HPDE6-E6E7 (cell line): ENCODE data around the gene VPS35L.

Experiments used
- DNase-seq: peaks from one replicate; pipeline ENCODE4 v3.0.0; 2011; ENCODE audit warnings: missing footprints; ENCODE audit errors: extremely low spot score

Gene VPS35L

DNA sequence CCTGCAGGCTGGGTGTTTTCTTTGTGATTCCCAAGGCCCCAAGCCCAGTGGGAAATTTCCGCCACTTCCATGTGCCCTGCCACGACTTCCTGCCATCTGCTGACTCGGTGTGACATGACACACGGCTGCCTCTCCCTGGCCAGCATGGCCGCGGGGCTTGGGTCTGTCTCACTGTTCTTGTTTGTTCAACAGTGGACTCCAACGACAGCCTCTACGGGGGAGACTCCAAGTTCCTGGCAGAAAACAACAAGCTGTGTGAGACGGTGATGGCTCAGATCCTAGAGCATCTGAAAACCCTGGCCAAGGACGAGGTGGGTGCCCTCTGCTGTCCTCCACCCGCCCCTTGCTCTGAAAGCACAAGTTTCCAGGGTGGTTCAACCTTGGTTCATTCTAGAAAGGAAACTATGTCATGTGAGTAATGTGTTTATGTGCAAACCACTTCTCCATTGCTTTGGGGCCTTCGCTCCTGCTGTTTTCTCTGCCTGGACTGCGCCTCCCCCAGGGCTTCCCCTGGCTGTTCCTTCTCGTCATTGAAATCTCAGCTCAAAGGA lies 135.7 kb downstream of the VPS35L start:
- DNase-seq, result no peak

DNA sequence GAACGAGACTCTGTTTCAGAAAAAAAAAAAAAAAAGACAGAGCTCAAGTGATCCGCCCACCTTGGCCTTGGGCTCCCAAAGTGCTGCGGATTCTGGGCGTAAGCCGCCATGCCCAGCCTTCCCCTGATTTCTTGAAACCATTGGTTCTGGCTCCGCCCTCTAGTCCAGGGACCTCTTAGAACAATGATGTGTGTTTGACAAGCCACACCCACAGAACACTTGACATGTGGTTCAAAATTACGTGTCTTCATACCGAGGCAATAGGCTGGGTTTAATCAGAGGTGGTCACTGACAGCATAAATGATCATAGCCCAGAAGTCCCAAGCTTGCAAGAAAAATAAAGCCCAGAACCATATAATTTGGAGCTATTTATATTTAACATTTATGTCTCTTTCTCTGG lies 139.5 kb downstream of the VPS35L start:
- no peak for DNase-seq

DNA sequence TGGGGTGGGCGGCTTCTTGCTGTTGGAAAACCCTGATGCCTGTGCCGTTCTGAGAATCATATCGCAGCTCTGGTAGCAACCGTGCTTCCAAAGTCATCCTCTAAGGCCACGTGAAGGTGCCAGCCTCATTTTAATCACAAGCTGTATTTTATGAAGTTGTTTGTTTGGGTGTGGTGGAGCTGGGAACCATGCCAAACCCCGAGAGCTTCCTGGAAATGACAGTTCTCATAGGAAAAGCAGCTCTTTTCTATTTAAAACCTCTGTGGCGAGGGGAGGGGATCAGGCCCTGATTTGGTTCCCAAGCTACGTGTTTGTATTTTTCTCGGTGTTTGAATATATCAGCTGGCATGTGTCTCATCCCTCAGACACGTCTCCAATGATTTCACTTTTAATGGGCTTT lies 140.8 kb downstream of the VPS35L start:
- peak; percentile 39 for DNase-seq

DNA sequence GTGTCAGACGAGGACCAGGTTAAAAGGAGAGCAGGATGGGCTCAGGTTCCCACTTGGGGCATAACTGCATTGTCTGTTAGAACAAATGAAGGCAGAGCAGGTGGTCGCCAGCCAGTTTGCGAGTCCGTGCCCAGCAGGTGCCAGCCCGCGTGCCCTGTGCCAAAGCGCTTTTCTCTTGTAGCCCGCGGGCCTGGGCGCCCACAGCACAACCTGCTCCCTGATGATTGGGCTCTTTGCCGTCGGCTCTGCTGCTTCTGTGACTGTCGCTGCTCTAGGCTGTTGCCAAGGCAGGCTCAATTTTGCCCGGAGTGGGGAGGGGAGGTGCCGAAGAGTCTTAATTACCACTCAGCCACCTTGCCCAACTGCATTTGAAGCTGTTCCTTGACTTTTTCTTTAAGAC lies 141.5 kb downstream of the VPS35L start:
- no peak for DNase-seq

DNA sequence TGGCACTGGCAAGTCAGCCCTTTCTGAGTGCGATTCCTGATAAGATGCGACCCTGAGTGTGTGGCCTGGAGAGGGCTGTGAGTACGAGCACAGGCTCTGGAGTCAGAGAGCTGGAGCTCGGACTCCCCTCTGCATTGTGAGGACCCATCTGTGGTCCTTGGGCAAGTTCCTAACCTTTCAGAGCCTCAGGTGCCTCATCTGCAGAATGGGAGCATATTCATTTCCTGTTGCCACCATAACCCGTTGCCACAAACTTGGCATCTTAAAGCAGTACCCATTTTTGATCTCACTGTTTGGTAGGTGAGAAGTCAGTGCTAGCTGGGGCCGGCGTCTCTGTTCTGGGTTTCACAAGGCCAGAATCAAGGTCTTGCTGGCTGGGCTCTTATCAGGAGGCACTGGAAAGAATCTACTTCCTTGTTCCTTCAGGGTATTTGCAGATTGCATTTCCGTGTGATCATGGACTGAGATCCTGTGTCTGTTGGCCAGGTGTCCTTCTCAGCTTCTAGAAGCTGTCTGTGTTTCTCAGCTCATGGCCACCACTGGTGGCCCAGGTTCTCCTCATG lies 142.3 kb downstream of the VPS35L start:
- DNase-seq, result no peak

DNA sequence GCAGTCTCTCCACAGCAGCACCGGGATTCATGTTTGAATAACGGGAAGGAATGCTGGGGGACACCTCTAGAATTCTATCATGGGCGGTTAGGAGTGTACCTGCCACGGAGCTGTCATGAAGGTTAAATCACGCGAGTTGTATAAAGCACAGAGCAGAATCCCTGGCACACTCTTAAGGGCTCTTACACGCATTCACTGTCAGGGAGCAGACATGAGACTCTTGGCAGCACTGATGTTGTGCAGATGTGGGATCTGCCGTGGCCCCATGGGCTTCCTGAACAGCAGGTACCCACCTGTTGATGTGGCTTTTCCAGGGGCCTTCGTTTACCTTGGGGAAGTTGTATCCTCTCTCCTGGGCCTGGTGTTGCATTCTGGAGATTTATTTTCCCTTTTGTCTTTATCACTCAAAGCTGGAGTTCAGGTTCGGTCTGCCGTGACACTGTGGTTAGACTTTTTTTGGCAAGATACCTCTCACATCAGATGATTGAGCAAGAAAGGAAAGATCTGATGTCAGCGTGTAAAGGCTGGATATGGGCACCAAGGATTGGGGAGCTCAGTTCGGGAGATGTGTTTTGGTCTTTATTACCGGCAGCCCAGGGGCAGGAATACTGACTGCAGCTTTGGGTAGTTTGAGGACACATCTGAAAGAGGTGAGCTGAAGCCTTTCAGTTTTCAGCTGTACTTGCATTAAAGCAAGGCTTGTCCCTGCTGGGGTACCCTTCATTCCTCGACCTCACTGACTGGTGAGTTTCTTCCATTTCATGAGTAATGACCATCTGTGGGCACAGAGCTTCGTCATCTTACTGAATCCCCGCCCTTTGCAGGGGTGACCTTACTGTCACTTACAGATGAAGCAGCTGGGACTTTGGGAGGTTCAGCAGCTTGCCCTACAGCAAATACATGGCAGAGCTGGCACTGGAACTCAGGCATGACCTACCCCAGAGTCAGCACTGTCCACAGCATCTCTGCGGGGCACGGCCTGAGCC lies 143.3 kb downstream of the VPS35L start:
- no peak for DNase-seq

DNA sequence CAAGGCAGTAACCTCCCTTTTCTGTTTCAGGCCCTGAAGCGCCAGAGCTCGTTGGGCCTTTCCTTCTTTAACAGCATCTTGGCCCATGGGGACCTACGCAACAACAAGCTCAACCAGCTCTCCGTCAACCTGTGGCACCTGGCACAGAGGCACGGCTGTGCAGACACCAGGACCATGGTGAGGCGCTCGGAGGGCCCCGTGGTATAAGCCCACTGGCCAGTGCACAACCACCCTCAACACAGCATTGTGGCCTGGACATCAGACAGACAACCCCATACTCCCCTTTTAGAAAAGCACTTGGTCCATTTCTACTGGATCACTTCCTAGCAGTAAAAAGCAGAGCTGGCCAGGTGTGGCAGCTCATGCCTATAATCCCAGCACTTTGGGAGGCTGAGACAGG lies 144.0 kb downstream of the VPS35L start:
- DNase-seq, result no peak

DNA sequence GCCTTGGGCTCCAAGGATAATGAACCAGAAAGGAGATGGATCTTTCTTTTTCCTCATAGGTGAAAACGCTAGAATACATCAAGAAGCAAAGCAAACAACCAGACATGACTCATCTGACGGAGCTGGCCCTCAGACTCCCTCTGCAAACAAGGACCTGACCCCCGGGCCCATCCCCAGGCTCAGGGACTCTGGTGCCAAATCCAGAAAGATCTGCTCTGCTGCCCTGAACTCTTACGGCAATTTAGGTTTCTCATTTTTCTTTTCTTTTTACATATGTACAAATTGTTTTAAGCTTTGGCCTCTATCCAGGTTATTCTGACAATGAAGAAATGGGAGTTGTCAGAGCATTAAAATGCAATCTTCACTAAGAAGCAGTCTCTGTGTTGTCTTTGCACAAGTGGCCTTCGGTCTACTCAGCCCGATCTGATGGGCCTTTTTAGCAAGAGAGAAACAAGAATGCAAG lies 144.8 kb downstream of the VPS35L start:
- peak; percentile 63 for DNase-seq

DNA sequence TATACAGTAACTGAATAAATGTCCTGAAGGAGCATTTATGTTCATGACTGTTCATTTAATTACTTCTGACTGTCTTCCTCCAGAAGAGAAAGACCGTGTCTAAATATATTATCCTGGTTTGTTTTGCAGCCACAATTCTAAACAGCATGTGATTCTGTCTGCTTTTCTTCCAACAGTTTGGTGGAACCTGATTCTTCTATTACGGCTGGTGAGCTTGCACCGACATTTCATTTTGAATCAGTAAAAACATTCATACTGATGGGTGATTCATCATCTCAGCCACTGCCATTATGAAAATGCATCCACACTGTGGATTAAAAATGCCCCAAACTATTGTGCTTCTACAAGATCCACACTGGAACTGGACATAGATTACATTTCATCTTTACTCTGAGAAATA lies 145.6 kb downstream of the VPS35L start:
- no peak for DNase-seq

DNA sequence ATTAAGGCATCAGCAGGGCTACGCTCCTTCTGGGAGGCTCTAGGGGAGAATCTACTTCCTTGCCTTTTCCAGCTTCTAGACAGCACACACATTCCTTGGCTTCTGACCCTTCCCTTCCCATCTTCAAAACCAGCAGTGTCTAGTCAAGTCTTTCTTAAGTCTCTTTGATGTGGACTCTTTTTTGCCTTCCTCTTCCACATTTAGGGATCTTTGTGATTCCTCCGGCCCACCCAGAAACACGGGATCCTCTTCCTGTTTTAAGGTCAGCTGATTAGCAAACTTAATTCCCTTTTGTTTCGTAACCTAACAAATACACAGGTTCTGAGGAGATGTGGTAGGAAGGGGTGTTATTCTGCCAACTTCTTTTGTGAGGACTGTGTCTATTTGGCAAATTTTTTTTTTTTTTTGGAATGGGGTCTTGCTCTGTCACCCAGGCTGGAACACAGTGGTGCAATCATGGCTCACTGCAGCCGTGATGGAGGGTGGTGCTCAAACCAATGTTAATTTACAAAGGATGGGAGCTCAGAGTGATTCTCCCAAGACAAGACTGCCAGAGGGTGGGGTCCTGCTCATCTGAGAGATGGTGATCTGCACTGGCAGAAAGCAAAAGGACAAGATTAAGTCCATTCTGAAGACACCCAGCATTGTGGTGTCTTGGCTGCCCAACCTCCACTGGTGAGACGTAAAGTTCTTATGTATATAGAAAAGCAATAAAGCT lies 147.8 kb downstream of the VPS35L start:
- no peak for DNase-seq

DNA sequence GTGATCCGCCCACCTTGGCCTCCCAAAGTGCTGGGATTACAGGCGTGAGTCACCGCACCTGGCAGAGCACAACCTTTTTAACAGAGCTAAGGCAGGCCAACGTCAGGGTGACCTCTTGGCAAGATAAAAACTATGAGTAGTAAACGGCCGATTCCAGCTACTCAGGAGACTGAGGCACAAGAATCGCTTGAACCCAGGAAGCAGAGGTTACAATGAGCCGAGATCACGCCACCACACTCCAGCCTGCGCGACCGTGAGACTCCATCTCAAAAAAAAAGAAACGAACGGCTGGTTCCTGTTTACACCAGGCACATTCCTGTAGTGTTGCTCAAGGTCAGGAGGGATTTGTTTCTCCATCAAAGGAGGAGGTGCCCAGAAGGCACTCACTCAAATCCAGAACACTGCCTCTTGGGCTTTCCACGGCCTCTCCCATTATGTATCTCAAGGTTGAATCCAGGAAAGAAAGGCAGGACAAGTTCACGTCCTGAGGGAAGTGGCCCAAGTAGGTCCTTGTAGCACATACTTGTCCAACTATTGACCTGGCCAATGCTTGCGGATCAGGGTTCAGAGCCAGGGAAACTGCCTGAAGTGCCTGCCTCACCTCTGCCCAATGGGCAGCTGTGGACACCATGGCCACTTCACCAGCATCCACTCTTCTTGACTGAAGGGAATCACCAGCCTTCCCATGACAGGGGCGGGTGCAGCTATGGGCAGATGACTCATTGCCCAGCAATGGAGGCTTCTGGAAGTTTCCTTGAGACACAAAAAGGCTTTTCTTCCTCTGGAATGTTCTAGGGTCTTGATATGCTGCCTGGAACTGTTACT lies 149.0 kb downstream of the VPS35L start:
- DNase-seq, result no peak

DNA sequence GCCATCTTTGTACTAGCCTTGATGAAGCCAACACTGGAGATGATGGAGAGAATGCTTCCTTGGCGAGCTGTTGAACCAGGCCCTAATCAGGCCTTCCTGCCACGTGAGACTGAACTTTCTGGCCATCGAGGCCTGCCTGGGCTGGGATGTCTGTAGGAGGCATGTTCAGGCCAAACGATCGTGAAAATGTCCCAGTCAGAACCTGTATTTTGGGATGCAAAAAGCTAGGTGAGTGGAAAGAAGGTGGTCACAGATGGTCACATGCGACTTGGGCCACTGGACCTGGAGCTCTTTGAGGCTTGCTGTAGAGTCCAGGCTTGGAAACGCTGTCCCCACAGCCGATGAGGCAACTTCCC lies 149.6 kb downstream of the VPS35L start:
- no peak for DNase-seq

DNA sequence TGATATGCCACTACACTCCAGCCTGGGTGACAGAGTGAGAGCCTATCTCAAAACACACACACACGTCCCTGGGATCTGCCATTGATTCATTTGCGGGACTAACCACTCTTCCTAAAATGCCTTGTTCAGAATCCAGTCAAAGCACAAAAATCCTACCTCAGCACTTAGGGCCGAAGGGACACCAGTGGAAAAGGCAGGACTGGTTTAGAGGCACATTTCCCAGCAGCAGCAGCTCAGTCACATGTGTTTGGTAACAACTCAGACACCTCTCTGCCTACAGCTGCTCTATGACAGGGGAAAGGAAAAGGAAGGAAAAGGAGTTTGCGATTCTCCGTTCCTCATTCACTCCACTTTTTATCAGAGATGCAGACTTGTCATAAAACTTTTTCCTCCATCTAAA lies 150.3 kb downstream of the VPS35L start:
- DNase-seq, result no peak

DNA sequence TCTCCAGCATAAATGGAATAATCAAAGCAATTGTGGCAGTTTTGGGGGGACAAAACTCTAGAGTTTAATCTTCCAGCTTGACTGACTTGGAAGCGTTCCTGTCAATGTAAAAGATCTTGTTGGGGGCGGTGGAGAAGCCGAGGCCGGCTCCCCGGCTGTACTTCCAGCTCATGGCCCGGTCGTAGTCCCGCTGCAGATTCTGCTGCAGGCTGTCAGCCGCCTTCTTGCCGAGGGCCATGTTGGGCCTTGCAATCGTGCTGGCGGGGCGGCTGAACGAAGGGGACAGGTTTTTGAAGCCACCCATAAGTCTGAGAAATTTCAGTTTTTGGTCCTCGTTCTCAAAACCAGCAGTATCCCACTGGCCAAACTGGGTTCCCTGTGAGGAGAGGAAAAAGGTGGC lies 151.3 kb downstream of the VPS35L start:
- DNase-seq, result no peak

DNA sequence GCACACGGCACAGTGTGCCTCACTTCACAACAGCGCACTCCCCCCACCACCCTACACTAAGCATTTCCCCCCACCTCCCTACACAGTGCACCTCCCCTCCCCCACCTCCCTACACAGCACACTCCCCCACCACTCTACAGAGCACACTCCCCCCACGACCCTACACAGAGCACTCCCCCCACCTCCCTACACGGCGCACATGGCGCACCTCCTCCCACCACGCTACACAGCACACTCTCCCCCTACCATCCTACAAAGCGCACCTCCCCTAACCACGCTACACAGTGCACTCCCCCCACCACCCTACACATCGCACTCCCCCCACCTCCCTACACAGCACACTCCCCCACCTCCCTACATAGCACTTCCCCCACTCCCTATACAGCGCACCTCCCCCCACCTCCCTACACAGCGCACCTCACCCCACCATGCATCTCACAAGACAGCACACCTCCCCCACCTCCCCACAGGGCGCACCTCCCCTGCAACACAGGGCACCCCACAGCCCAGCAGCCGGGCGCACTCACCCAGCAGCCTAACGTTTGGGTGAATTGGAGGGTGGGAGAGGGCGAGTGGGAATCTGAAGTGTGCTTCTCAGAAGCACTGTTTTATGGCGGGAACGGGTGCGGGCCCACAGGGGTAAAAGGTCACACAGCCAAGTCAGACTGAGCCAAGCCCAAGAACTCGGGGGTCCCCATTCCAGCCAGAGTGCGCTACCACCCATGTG lies 152.2 kb downstream of the VPS35L start:
- no peak for DNase-seq

DNA sequence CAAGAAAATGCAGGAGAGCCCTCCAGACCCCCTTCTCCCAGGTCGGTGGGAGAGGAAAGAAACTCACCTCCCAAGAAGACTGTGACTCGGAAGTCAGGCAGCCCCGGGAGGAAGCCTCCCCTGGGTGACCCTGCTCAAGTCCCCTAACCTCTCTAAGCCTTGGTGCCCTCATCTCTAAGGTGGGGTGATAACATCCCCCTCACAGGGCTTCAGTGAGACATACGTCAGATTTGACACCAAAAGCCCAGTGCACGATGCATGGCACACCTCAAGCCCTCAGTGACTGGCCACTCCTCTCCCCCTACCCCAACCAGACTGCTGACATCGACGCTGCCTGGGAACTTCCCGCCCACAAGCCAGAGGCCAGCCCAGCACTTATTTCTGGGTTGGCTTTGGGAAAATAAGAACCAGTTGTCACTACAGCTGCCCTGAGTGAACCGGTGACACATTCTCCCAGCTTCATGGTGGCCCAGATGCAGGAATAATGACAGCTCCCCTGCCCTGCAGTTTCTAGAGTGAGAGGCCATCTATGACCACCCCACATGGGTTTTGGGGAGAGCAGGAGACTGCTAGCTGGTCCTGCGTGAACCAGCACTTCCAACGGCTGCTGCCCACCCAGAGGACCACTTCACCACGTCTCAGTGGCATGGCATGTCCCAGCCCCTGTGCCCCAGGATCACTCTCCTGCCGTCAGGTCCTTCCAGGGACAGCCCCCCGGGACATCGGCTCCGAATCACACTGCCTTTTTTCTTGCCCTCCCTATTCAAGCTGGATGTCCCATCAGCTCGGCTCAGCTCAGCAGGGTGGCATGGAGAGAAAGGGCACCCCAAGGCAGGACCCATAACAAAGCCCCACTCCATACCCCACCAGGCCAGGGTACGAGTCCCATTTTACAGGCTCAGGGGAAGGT lies 153.0 kb downstream of the VPS35L start:
- DNase-seq, result no peak

DNA sequence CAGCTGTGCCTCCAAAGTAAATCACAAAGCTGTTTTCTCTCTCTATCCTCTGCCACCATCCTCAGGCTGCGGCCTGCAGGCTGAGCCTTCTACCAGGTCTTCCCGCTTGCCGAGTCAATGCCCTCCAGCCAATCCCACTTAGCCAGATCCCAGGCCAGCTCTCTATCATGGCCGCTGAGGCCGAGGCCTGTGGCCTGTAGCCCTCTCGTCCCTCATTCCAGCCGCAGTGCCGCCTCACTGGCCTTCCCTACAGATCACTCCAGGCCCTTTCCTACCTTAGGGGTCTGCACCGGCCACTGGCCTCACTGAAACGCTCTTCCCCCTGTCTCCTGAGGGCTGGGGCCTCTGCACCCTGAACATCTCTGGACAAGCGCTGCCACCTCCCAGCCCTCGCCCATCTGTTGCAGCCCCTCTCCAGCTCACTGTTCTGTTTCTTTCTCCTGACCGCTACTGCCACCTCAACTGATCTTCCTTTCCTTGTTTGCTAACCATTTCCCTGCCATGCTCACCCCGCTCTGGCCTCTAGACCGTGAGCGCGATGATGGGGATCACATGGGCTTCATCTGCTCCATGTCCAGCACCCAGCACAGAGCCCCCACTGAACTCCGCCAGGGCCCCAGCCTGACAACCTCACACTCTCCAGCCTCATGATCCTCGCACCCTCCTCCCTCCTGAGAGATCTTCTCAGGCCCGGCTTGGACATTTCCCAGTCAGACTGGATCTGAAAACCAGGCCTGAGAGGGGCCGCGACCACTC lies 154.1 kb downstream of the VPS35L start:
- no peak for DNase-seq

DNA sequence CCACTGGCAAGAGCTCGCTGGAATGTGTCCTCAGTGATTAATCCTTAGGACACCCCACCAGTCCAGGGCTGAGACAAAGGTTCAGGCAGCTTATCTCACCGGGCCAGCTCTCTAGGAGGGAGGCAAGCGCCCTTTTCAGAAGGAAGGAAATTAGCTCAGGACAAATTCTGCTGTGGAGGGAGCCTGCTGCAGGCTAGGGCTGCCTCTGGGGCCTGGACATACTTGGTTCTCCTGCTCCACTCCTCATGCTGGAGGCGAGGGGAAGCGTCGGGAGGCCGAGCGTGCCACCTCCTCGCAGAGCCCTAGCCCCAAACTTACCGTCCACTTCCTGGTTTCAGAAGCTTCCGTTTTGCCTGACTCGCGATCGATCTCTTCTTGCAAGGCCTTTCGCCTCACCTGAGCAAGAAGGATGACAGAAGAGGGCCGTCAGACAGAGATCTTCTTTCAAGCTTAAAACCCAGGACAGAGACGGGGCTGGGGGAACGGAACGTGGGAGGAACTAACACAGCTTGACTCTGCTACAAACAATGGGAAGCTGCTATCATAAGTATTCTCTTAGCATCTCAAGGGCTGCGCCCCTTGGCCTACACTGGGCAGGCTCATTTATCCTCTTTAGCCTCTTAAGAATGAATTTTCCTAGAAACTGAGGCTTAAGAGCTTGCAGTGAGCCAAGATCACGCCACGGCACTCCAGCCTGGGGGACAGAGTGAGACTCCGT lies 154.8 kb downstream of the VPS35L start:
- no peak for DNase-seq
